PC-9 (cell line): Measurements from ENCODE around the gene UCHL3. TPM values are rescaled to one million over a fixed set of nuclear protein-coding genes. Genes with fewer than 3 reads are reported as not detected.

Experiments used
- BruUV-seq: library from RNA; stranded (reverse); fragments of 400-500 nt; replicated peaks from 2 replicates; lab custom pipeline; 2021; lab: Mats Ljungman, UMichigan
- CTCF ChIA-PET: fragments of 300-600 bp; sonication (Branson Sonifier 250); formaldehyde crosslinking; loops from one replicate; lab custom pipeline; 2022; ENCODE audit warnings: antibody characterized with exemption; lab: Charles Lee
- POLR2A ChIA-PET: fragments of 300-600 bp; sonication (Branson Sonifier 250); formaldehyde crosslinking; loops from one replicate; lab custom pipeline; 2022; ENCODE audit warnings: antibody characterized with exemption; ENCODE audit not compliant: unreplicated experiment; lab: Charles Lee
- DNase-seq, 2 experiments: peaks; one replicate each; pipeline versions ENCODE4 v3.0.0 to v3.0.0-alpha.2; 2015 to 2022; ENCODE audit warnings: mixed read lengths in 1 of 2
- H2AFZ ChIP-seq: fragments of 200-600 bp; sonication (generic); 2 replicates; pipeline ENCODE4 v1.8.1; 2017; ENCODE audit warnings: antibody characterized with exemption
- H3F3A ChIP-seq: fragments of 200-600 bp; sonication (generic); 2 replicates; pipeline ENCODE4 v1.8.1; 2017; ENCODE audit warnings: antibody characterized with exemption, mild to moderate bottlenecking, low read depth; ENCODE audit not compliant: insufficient read depth
- H3K27ac ChIP-seq: fragments of 200-600 bp; sonication (generic); 2 replicates; pipeline ENCODE4 v1.6.1; 2016; ENCODE audit warnings: mixed run types
- H3K27me3 ChIP-seq: fragments of 200-600 bp; sonication (generic); 2 replicates; pipeline ENCODE4 v1.6.1; 2016; ENCODE audit warnings: low read depth, mixed run types; ENCODE audit not compliant: insufficient read depth
- H3K36me3 ChIP-seq: fragments of 200-600 bp; sonication (generic); 2 replicates; pipeline ENCODE4 v1.6.1; 2016; ENCODE audit warnings: low read depth, mixed run types
- H3K4me1 ChIP-seq: fragments of 200-600 bp; sonication (generic); replicated peaks from 2 replicates; pipeline ENCODE4 v1.6.1; 2016; ENCODE audit warnings: mixed run types; ENCODE audit not compliant: insufficient read depth
- H3K4me2 ChIP-seq: fragments of 200-600 bp; sonication (generic); 2 replicates; pipeline ENCODE4 v1.6.1; 2017; ENCODE audit warnings: mixed run types
- H3K4me3 ChIP-seq: fragments of 200-600 bp; sonication (generic); 2 replicates; pipeline ENCODE4 v1.6.1; 2016; ENCODE audit warnings: mixed run types
- H3K79me2 ChIP-seq: fragments of 200-600 bp; sonication (generic); 2 replicates; pipeline ENCODE4 v1.6.1; 2017; ENCODE audit warnings: low read depth, mixed run types
- H3K9me2 ChIP-seq: fragments of 200-600 bp; sonication (generic); 2 replicates; pipeline ENCODE4 v1.8.1; 2017; ENCODE audit warnings: mild to moderate bottlenecking; ENCODE audit not compliant: insufficient read depth
- H3K9me3 ChIP-seq: fragments of 200-600 bp; sonication (generic); 2 replicates; pipeline ENCODE4 v1.8.1; 2016; ENCODE audit warnings: low read depth; ENCODE audit not compliant: insufficient read depth
- H4K20me1 ChIP-seq: fragments of 200-600 bp; sonication (generic); 2 replicates; pipeline ENCODE4 v1.8.1; 2017; ENCODE audit not compliant: insufficient read depth
- EZH2 ChIP-seq: fragments of 200-600 bp; sonication (generic); IDR thresholded peaks from 2 replicates; pipeline ENCODE4 v1.8.0; 2017; ENCODE audit warnings: antibody characterized with exemption, low read depth
- intact Hi-C: fragments of 100-400 bp; cut with micrococcal nuclease; formaldehyde crosslinking; loops from one replicate; pipeline ENCODE4 v1.10.0; 2022; ENCODE audit not compliant: unreplicated experiment
- total RNA-seq: library from RNA; stranded (reverse); gene quantifications from 2 replicates; pipeline ENCODE4 v1.2.3, GENCODE V29; 2021
- TF ChIP-seq, protein P1 (sequence below): fragments of 200-600 bp; sonication (generic); conservative IDR thresholded peaks from 2 replicates; pipeline ENCODE4 v1.6.1; 2017; ENCODE audit warnings: mixed run types, antibody characterized with exemption, mild to moderate bottlenecking, moderate library complexity

The UCHL3 gene
- total RNA-seq, 1 experiment from 2014 or later, result 54.9 TPM

- DNase-seq, result no peak
- ChIA-PET CTCF (no interaction called here), POLR2A (no interaction called here)
- Histone ChIP-seq H3K4me3 (no peak overlapping the region), H3K27me3 (no peaks in the 10 kb centered on the region), H2AFZ (no peak overlapping the region), H4K20me1 (no peaks in the 10 kb centered on the region), H3K9me2 (no peaks in the 10 kb centered on the region), H3K4me1 (no peaks in the 10 kb centered on the region), H3K79me2 (no peaks in the 10 kb centered on the region), H3K4me2 (no peak overlapping the region), H3K27ac (no peak overlapping the region), H3F3A (no peaks in the 10 kb centered on the region), H3K36me3 (no peaks in the 10 kb centered on the region), H3K9me3 (no peaks in the 10 kb centered on the region)
- intact Hi-C loops, result no loop called here
- no TSS peak for BruUV-seq
- TF ChIP-seq EZH2, result no peak
- TF ChIP-seq, protein P1, sequence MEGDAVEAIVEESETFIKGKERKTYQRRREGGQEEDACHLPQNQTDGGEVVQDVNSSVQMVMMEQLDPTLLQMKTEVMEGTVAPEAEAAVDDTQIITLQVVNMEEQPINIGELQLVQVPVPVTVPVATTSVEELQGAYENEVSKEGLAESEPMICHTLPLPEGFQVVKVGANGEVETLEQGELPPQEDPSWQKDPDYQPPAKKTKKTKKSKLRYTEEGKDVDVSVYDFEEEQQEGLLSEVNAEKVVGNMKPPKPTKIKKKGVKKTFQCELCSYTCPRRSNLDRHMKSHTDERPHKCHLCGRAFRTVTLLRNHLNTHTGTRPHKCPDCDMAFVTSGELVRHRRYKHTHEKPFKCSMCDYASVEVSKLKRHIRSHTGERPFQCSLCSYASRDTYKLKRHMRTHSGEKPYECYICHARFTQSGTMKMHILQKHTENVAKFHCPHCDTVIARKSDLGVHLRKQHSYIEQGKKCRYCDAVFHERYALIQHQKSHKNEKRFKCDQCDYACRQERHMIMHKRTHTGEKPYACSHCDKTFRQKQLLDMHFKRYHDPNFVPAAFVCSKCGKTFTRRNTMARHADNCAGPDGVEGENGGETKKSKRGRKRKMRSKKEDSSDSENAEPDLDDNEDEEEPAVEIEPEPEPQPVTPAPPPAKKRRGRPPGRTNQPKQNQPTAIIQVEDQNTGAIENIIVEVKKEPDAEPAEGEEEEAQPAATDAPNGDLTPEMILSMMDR, result no peak
Measured at GRCh38 chr13:75628801-75629200, 79.2 kb downstream of the UCHL3 start.

DNA sequence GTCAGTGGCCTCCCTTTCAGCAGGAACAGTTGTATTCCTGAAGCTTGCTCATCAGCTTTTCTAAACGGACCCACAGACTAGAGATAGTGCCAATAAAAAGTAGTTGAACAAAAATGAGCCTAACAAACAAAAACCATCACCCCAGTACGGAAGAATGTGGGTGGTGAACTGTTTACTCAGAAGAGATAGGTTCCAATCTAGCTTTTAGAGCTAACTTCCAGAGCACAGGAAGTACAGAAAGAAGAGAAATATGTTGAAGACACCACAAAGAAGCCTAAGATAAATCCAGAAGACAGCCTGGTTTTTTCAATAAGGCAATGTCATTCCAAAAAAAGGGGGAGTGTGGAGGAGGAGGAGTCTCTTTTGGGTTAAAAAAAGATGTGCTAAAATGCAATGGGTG lies 83.7 kb downstream of the UCHL3 start:
- ChIA-PET CTCF (no interaction called here), POLR2A (no interaction called here)
- H4K20me1 ChIP-seq, result no peaks in the 10 kb centered on the region
- H3K27me3 ChIP-seq, result no peaks in the 10 kb centered on the region
- H3K4me1 ChIP-seq, result peaks cover 7% of the 10 kb centered on the region; the same call in 1 of the 2 replicates
- no peak overlapping the region for H2AFZ ChIP-seq
- no TSS peak for BruUV-seq
- no peak overlapping the region for H3K4me2 ChIP-seq
- no peaks in the 10 kb centered on the region for H3K9me3 ChIP-seq
- H3K4me3 ChIP-seq, result no peak overlapping the region
- peaks cover 5% of the 10 kb centered on the region; the same call in 1 of the 2 replicates for H3F3A ChIP-seq
- H3K79me2 ChIP-seq, result no peaks in the 10 kb centered on the region
- TF ChIP-seq EZH2, result no peak
- TF ChIP-seq, protein P1, result no peak
- H3K9me2 ChIP-seq, result no peaks in the 10 kb centered on the region
- no peaks in the 10 kb centered on the region for H3K36me3 ChIP-seq
- DNase-seq, result no peak
- no peak overlapping the region for H3K27ac ChIP-seq
- intact Hi-C loops, result no loop called here

DNA sequence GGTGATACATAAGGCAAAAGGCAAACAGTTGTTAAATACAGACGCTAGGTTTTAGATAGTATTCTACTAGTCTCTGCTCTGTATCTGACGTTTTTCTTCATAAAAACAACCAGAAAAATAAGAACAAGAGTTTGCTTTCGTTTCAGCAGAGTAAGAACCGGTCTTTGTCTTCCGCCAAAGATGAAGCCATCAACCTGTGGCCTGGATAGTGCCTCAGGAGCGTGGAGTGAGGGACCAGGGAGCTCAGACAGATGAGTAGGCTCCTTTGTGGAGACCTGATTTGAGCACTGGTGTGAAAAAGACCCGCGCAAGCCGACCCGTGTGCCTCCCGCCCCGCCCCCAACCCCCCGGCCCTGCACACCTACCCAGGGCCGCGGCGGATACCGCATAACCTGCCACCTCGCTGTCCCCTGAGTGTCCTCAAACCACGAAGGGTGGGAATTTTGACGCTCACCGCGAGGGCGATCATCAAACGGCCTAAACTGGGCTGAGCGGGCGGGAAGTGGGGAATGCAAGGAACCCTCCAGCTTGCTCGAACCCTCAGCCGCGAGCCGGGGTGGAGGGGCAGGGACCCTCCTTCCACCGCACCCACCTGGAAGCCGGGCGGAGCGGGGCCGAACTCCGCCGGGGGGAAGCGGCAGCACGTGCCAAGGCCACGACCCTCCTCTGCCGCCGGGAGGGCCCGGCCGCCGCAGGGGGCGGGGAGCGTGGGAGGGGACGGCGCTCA lies 85.7 kb downstream of the UCHL3 start:
- intact Hi-C loops, result loop anchor here (5.0 kb wide), 1 partner anchor 153 kb away; the partner anchor contains the start of gene TBC1D4
- Histone ChIP-seq H3K4me2 (peak overlapping the region; percentile 87), H3F3A (peaks cover 5% of the 10 kb centered on the region; the same call in 1 of the 2 replicates), H3K27me3 (no peaks in the 10 kb centered on the region), H3K9me3 (no peaks in the 10 kb centered on the region), H3K4me1 (peaks cover 7% of the 10 kb centered on the region; the same call in 1 of the 2 replicates), H3K79me2 (no peaks in the 10 kb centered on the region), H3K9me2 (no peaks in the 10 kb centered on the region), H3K27ac (no peak overlapping the region), H4K20me1 (no peaks in the 10 kb centered on the region), H3K4me3 (peak overlapping the region; percentile 83; the same call in 1 of the 2 replicates), H3K36me3 (no peaks in the 10 kb centered on the region), H2AFZ (peak overlapping the region; percentile 73; the same call in 1 of the 2 replicates)
- no peak for TF ChIP-seq EZH2
- TF ChIP-seq, protein P1, result no peak
- no peak for DNase-seq
- BruUV-seq, result no TSS peak
- ChIA-PET CTCF (no interaction called here), POLR2A (interaction anchor here (0.6 kb wide), 1 partner anchor 301 kb away, joined by 4 read pairs; no protein-coding TSS in a partner anchor)
